Measurements from ENCODE around the gene BABAM1.

BABAM1 gene

DNA sequence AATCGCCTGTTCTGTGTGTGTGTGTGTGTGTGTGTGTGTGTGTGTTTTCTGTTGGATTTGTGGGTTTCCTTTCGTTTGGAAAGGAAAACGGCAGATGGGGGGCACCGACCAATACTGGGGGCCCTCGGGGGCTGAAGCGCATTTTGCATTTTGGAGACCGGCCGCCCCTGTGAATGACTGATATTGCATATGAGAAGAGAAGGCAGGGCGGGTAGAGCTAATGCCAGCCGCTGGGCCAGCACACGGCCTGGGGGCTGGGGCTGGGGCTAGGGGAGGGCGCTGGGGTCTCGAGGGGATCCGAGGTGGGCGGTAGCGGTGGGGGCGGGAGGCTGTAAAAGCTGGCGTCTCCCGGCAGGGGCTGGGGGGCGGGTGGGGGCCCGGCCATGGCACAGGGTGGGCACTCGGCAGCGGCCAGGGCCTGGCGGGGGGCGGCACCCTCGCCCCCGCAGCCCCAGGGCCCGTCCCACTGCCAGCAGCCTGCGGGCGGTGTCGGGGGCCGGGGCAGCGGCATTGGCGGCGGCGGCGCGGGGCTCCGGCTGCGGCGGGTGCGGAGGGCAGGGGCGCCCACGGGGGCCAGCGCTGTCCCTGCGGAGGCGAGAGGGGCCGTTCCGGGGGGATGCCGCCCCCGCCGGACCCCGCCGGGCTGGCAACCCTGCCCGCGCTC lies 56.2 kb downstream of the BABAM1 start:
- Histone ChIP-seq H3K4ac (ENCODE audit: low read depth, low read length) (no peak overlapping the region), H3K23ac (ENCODE audit: low read length) (no peak overlapping the region), H2BK15ac (replicated peaks; ENCODE audit: low read depth) (no peak overlapping the region), H3K36me3 (ENCODE audit: control insufficient read depth, insufficient read depth, low read length) (peaks cover 1% of the 10 kb centered on the region), H3K27ac (ENCODE audit: low read depth, low read length) (no peak overlapping the region), H3K18ac (ENCODE audit: low read length) (no peak overlapping the region), H4K8ac (ENCODE audit: low read depth, low read length) (no peak overlapping the region), H2BK120ac (ENCODE audit: low read depth, low read length) (no peak overlapping the region), H3K79me2 (ENCODE audit: control insufficient read depth, insufficient read depth, low read length) (no peaks in the 10 kb centered on the region), H3K79me1 (ENCODE audit: low read length) (no peaks in the 10 kb centered on the region), H3K4me3 (ENCODE audit: low read length) (no peak overlapping the region), H3K27me3 (ENCODE audit: insufficient read depth, low read length, poor library complexity) (no peaks in the 10 kb centered on the region), H2AK5ac (ENCODE audit: low read length) (no peak overlapping the region), H3K4me1 (ENCODE audit: control insufficient read depth, low read depth, low read length) (no peaks in the 10 kb centered on the region), H3K56ac (ENCODE audit: low read length) (no peak overlapping the region), H4K5ac (ENCODE audit: low read length) (no peak overlapping the region), H3K4me2 (ENCODE audit: low read length) (no peak overlapping the region), H2BK5ac (ENCODE audit: low read length) (no peak overlapping the region), H3K9ac (ENCODE audit: low read length) (no peak overlapping the region)
- WGBS (ENCODE audit: extremely low coverage, insufficient coverage, low lambda C conversion rate), result no CpG with 5 or more reads among the region's 56 CpGs
- no peak for DNase-seq

DNA sequence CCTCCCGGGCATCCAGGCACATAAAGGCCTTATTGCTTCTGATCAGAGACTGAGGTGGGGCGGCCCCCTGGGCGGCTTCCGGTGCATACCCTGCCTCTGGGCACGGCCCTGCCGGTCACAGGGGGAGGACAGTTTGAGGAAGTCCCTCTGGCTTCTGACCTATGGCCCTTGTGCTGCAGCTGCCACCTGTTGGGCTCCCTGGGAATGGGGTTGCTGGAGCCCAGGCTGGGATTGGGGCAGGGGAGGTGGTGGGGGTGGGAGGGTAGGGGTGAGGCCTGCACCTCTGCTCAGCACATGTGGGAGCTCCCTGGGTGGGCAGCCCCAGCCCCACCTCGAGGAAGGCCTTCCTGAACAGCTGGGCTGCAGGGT lies 56.7 kb downstream of the BABAM1 start:
- Histone ChIP-seq H2AK5ac (ENCODE audit: low read length) (no peak overlapping the region), H3K79me1 (ENCODE audit: low read length) (no peaks in the 10 kb centered on the region), H4K5ac (ENCODE audit: low read length) (no peak overlapping the region), H2BK5ac (ENCODE audit: low read length) (no peak overlapping the region), H3K4me1 (ENCODE audit: control insufficient read depth, low read depth, low read length) (no peaks in the 10 kb centered on the region), H2BK15ac (replicated peaks; ENCODE audit: low read depth) (no peak overlapping the region), H3K27ac (ENCODE audit: low read depth, low read length) (no peak overlapping the region), H3K9ac (ENCODE audit: low read length) (no peak overlapping the region), H2BK120ac (ENCODE audit: low read depth, low read length) (no peak overlapping the region), H3K27me3 (ENCODE audit: insufficient read depth, low read length, poor library complexity) (no peaks in the 10 kb centered on the region), H4K8ac (ENCODE audit: low read depth, low read length) (no peak overlapping the region), H3K4me3 (ENCODE audit: low read length) (no peak overlapping the region), H3K18ac (ENCODE audit: low read length) (no peak overlapping the region), H3K4ac (ENCODE audit: low read depth, low read length) (no peak overlapping the region), H3K36me3 (ENCODE audit: control insufficient read depth, insufficient read depth, low read length) (peaks cover 1% of the 10 kb centered on the region), H3K56ac (ENCODE audit: low read length) (no peak overlapping the region), H3K23ac (ENCODE audit: low read length) (no peak overlapping the region), H3K4me2 (ENCODE audit: low read length) (no peak overlapping the region), H3K79me2 (ENCODE audit: control insufficient read depth, insufficient read depth, low read length) (no peaks in the 10 kb centered on the region)
- no CpG with 5 or more reads among the region's 7 CpGs for WGBS (ENCODE audit: extremely low coverage, insufficient coverage, low lambda C conversion rate)
- no peak for DNase-seq

DNA sequence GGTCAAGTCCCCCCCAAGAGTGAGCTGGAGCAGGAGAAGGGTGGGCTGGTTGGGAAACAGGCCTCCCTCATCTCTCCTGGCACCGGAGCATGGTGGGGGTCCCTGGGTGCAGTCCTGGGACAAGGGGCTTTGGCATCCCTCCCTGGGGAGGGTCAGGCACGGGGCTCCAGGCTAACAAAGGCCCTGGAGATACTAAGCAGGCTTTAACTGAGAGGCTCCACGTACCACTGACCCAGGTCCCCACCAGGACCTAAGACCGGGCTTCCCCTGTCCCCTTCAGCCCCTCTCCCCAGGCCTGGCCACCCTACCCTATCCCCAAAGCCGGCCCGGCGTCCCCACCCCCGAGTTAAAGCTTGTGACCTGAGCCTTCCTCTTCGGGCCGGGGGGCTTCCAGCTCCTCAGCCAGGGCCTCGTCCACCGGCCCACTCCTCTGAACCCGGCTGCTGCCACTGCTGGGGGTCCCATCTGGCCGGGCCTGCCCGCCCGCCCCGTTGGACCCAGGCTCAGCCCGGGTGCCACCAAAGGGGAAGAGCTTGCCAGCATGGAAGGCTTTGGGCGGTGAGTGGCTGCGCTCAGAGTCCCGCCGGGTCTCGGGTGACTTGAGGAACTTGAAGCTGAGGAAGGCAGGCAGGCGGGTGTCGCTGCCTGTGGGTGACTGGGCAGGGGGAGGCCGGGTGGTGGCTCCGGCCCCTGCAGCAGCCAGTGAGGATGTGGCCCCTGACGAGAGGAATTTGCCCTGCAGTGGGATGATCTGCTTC lies 57.3 kb downstream of the BABAM1 start:
- Histone ChIP-seq H2AK5ac (ENCODE audit: low read length) (no peak overlapping the region), H3K56ac (ENCODE audit: low read length) (no peak overlapping the region), H3K36me3 (ENCODE audit: control insufficient read depth, insufficient read depth, low read length) (peaks cover 1% of the 10 kb centered on the region), H4K8ac (ENCODE audit: low read depth, low read length) (no peak overlapping the region), H2BK5ac (ENCODE audit: low read length) (no peak overlapping the region), H3K4me1 (ENCODE audit: control insufficient read depth, low read depth, low read length) (no peaks in the 10 kb centered on the region), H2BK15ac (replicated peaks; ENCODE audit: low read depth) (no peak overlapping the region), H3K27ac (ENCODE audit: low read depth, low read length) (no peak overlapping the region), H3K4me2 (ENCODE audit: low read length) (no peak overlapping the region), H3K79me2 (ENCODE audit: control insufficient read depth, insufficient read depth, low read length) (no peaks in the 10 kb centered on the region), H4K5ac (ENCODE audit: low read length) (no peak overlapping the region), H2BK120ac (ENCODE audit: low read depth, low read length) (no peak overlapping the region), H3K18ac (ENCODE audit: low read length) (no peak overlapping the region), H3K9ac (ENCODE audit: low read length) (no peak overlapping the region), H3K27me3 (ENCODE audit: insufficient read depth, low read length, poor library complexity) (no peaks in the 10 kb centered on the region), H3K23ac (ENCODE audit: low read length) (no peak overlapping the region), H3K4me3 (ENCODE audit: low read length) (no peak overlapping the region), H3K4ac (ENCODE audit: low read depth, low read length) (no peak overlapping the region), H3K79me1 (ENCODE audit: low read length) (no peaks in the 10 kb centered on the region)
- no CpG with 5 or more reads among the region's 28 CpGs for WGBS (ENCODE audit: extremely low coverage, insufficient coverage, low lambda C conversion rate)
- DNase-seq, result no peak

DNA sequence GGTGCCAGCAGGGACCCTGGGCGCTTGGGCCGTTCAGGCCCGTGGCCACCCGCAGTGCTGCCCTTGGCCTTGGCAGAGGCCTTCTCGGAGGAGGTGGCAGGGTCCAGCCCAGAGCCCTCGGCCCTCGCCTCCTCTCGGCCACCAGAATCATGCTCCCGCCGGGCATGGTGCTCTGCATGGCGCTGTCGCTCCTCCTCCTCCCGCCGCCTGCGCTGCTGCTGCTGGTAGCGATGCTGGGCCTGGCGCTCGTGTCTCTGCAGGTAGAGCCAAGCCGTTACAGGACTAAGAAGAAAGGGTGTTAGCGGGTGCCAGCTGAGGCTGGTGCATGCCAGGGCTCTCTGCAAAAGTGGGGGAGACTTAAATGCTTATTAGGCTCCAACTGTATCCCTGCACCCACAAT lies 57.9 kb downstream of the BABAM1 start:
- DNase-seq, result no peak
- Histone ChIP-seq H3K4me3 (ENCODE audit: low read length) (no peak overlapping the region), H2BK5ac (ENCODE audit: low read length) (no peak overlapping the region)

DNA sequence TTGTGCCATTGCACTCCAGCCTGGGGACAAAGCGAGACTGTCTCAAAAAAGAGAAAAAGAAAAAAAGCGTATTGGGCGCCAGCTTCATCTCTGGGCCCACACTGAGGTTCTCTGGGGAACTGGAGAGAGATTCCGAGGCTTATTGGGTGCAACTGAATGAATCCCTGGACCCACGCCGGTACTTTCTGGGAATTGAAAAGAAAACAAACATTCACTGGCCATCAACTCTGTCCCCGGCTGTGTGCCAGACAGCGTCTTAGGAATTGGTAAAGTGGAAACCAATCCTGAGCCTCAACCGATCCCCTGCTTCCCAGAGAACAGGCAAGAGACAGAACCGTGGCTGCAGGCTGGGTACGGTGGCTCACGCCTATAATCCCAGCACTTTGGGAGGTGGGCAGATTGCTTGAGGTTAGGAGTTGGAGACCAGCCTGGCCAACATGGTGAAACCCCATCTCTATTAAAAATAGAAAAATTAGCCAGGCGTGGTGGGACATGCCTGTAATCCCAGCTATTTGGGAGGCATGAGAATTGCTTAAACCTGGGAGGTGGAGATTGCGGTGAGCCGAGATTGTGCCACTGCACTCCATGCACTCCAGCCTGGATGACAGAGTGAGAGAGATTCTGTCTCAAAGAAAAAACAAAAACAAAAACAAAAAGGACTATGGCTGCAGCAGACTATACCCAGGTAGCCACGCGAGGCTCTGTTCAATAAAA lies 58.8 kb downstream of the BABAM1 start:
- no peak overlapping the region for H2AK5ac ChIP-seq (ENCODE audit: low read length)
- no peak overlapping the region for H4K5ac ChIP-seq (ENCODE audit: low read length)
- H3K79me2 ChIP-seq (ENCODE audit: control insufficient read depth, insufficient read depth, low read length), result no peaks in the 10 kb centered on the region
- no peak overlapping the region for H3K4ac ChIP-seq (ENCODE audit: low read depth, low read length)
- peak overlapping the region; percentile 49 for H3K56ac ChIP-seq (ENCODE audit: low read length)
- no peak overlapping the region for H3K27ac ChIP-seq (ENCODE audit: low read depth, low read length)
- no peak overlapping the region for H4K8ac ChIP-seq (ENCODE audit: low read depth, low read length)
- H3K18ac ChIP-seq (ENCODE audit: low read length), result no peak overlapping the region
- no peak overlapping the region for H2BK120ac ChIP-seq (ENCODE audit: low read depth, low read length)
- H3K4me2 ChIP-seq (ENCODE audit: low read length), result no peak overlapping the region
- no peak overlapping the region for H3K23ac ChIP-seq (ENCODE audit: low read length)
- no peak overlapping the region for H2BK5ac ChIP-seq (ENCODE audit: low read length)
- H3K36me3 ChIP-seq (ENCODE audit: control insufficient read depth, insufficient read depth, low read length), result no peaks in the 10 kb centered on the region
- H3K9ac ChIP-seq (ENCODE audit: low read length), result no peak overlapping the region
- no peaks in the 10 kb centered on the region for H3K27me3 ChIP-seq (ENCODE audit: insufficient read depth, low read length, poor library complexity)
- H3K4me3 ChIP-seq (ENCODE audit: low read length), result no peak overlapping the region
- H3K4me1 ChIP-seq (ENCODE audit: control insufficient read depth, low read depth, low read length), result no peaks in the 10 kb centered on the region
- H2BK15ac ChIP-seq (replicated peaks; ENCODE audit: low read depth), result no peak overlapping the region
- DNase-seq, result no peak
- no CpG with 5 or more reads among the region's 17 CpGs for WGBS (ENCODE audit: extremely low coverage, insufficient coverage, low lambda C conversion rate)
- no peaks in the 10 kb centered on the region for H3K79me1 ChIP-seq (ENCODE audit: low read length)

More for the DNA sequence above, 57.9 kb downstream of the BABAM1 start:
- Histone ChIP-seq H3K56ac (ENCODE audit: low read length) (no peak overlapping the region), H3K27ac (ENCODE audit: low read depth, low read length) (no peak overlapping the region), H2BK15ac (replicated peaks; ENCODE audit: low read depth) (no peak overlapping the region), H3K4me1 (ENCODE audit: control insufficient read depth, low read depth, low read length) (no peaks in the 10 kb centered on the region), H3K9ac (ENCODE audit: low read length) (no peak overlapping the region), H3K4me2 (ENCODE audit: low read length) (no peak overlapping the region), H3K79me2 (ENCODE audit: control insufficient read depth, insufficient read depth, low read length) (no peaks in the 10 kb centered on the region), H3K18ac (ENCODE audit: low read length) (no peak overlapping the region), H4K8ac (ENCODE audit: low read depth, low read length) (no peak overlapping the region), H3K27me3 (ENCODE audit: insufficient read depth, low read length, poor library complexity) (no peaks in the 10 kb centered on the region), H4K5ac (ENCODE audit: low read length) (no peak overlapping the region), H3K4ac (ENCODE audit: low read depth, low read length) (no peak overlapping the region), H3K36me3 (ENCODE audit: control insufficient read depth, insufficient read depth, low read length) (peaks cover 1% of the 10 kb centered on the region), H2AK5ac (ENCODE audit: low read length) (no peak overlapping the region), H3K79me1 (ENCODE audit: low read length) (no peaks in the 10 kb centered on the region), H3K23ac (ENCODE audit: low read length) (no peak overlapping the region), H2BK120ac (ENCODE audit: low read depth, low read length) (no peak overlapping the region)
- WGBS (ENCODE audit: extremely low coverage, insufficient coverage, low lambda C conversion rate), result no CpG with 5 or more reads among the region's 20 CpGs
